Skeletal muscle satellite cell (primary cell): ENCODE results near the gene EPPIN. TPM values are rescaled to one million over a fixed set of nuclear protein-coding genes. Genes with fewer than 3 reads are reported as not detected.

Source experiments
- H3K27me3 ChIP-seq: 2 replicates; pipeline ENCODE4 v1.7.0; 2013; ENCODE audit warnings: low read length; ENCODE audit not compliant: control insufficient read depth, insufficient read depth
- H3K36me3 ChIP-seq: 2 replicates; pipeline ENCODE4 v1.7.0; 2013; ENCODE audit warnings: mild to moderate bottlenecking, control low read depth, low read length; ENCODE audit not compliant: insufficient read depth
- H3K4me1 ChIP-seq: 2 replicates; pipeline ENCODE4 v1.7.0; 2013; ENCODE audit warnings: low read length; ENCODE audit not compliant: control insufficient read depth, insufficient read depth
- H3K4me2 ChIP-seq: 2 replicates; pipeline ENCODE4 v1.7.0; 2013; ENCODE audit warnings: mild to moderate bottlenecking, low read length
- H3K4me3 ChIP-seq: 2 replicates; pipeline ENCODE4 v1.7.0; 2013; ENCODE audit warnings: low read length
- H3K9ac ChIP-seq: 2 replicates; pipeline ENCODE4 v1.7.0; 2013; ENCODE audit warnings: mild to moderate bottlenecking, low read depth, low read length, moderate library complexity
- H3K9me3 ChIP-seq: replicated peaks from 2 replicates; pipeline ENCODE4 v1.7.0; 2013; ENCODE audit warnings: mild to moderate bottlenecking, control low read depth, low read length
- small RNA-seq: library from RNA; depleted of rRNA; stranded (forward); fragments of <200 nt; gene quantifications from one replicate; pipeline ENCODE3, GENCODE V24; 2012

EPPIN gene

GRCh38 chr20:45501600-45501999 is 45.6 kb downstream of the EPPIN start:
- no peak overlapping the region for H3K4me3 ChIP-seq
- H3K9me3 ChIP-seq, result no peaks in the 10 kb centered on the region
- H3K4me2 ChIP-seq, result no peak overlapping the region
- no peaks in the 10 kb centered on the region for H3K4me1 ChIP-seq
- no peak overlapping the region for H3K9ac ChIP-seq
- H3K36me3 ChIP-seq, result no peaks in the 10 kb centered on the region
- H3K27me3 ChIP-seq, result peaks cover 48% of the 10 kb centered on the region

- Histone ChIP-seq H3K27me3 (peaks cover 56% of the 10 kb centered on the region), H3K4me2 (no peak overlapping the region), H3K9me3 (no peaks in the 10 kb centered on the region), H3K36me3 (no peaks in the 10 kb centered on the region), H3K4me1 (no peaks in the 10 kb centered on the region), H3K9ac (no peak overlapping the region), H3K4me3 (no peak overlapping the region)
Observed at GRCh38 chr20:45500022-45500421, 47.2 kb downstream of the EPPIN start.

- Histone ChIP-seq H3K4me2 (no peak overlapping the region), H3K9ac (no peak overlapping the region), H3K27me3 (peaks cover 53% of the 10 kb centered on the region), H3K36me3 (no peaks in the 10 kb centered on the region), H3K9me3 (no peaks in the 10 kb centered on the region), H3K4me1 (no peaks in the 10 kb centered on the region), H3K4me3 (no peak overlapping the region)
Observed at GRCh38 chr20:45497971-45498494, 49.2 kb downstream of the EPPIN start.

DNA sequence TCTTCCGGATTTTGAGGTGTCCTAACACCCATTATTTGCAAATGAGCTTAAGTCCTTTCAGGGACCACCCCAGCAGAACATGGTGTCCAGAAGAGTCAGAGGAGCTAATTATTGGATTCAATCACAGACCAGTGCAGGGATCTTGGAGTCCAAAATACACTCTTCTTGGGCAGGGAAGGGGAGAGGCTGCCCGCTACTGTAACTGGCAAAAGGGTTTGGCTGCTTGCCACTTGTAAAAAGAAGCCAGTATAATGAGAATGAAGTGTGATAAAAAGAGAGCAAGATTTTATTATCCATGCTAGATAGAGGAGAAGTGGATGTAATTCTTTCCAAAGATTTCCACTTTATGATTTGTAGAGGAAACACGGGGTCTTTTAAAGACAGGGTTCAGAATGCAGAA is 51.0 kb downstream of the EPPIN start:
- Histone ChIP-seq H3K9ac (no peak overlapping the region), H3K4me1 (no peaks in the 10 kb centered on the region), H3K36me3 (no peaks in the 10 kb centered on the region), H3K4me3 (no peak overlapping the region), H3K9me3 (no peaks in the 10 kb centered on the region), H3K4me2 (no peak overlapping the region), H3K27me3 (peaks cover 56% of the 10 kb centered on the region)

DNA sequence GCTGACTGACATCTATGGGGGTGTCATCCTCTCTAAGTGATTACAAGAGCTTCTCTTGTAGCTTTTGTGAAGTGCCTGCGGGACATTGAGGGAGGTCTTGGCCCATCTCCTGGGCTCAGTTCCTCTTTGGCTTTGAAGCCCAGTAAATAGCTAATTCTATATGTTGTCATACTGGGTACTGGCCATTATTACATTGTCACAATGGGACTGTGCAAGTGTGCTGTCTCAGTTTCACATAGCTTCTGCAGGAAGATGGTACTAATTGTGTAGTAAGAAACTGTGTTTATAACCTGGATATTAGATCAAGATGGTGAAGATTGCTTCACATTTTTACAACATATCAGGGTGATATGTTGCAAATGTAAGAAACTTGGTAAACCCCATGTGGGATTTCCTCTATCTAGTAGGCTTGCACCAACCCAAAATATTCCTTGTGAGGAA is 51.7 kb downstream of the EPPIN start:
- H3K9me3 ChIP-seq, result no peaks in the 10 kb centered on the region
- H3K4me3 ChIP-seq, result no peak overlapping the region
- no peak overlapping the region for H3K4me2 ChIP-seq
- H3K36me3 ChIP-seq, result no peaks in the 10 kb centered on the region
- no peaks in the 10 kb centered on the region for H3K4me1 ChIP-seq
- H3K9ac ChIP-seq, result no peak overlapping the region
- H3K27me3 ChIP-seq, result peaks cover 52% of the 10 kb centered on the region

Small RNA genes within 50 kb of the gene (small RNA-seq; reads per million reads assigned to genes)
- gene AL031663.1 (not detected), gene HSPD1P21 (not detected), gene RNA5SP485 (not detected)
